Kidney (tissue), 14 donors: ENCODE measurements around the gene ADGRD1. TPM values are rescaled to one million over a fixed set of nuclear protein-coding genes. Genes with fewer than 3 reads are reported as not detected.

Source experiments
- DNase-seq, 5 donors: peaks; one replicate each; pipeline ENCODE4 v3.0.0-alpha.2; 2013 to 2020
- FAIRE-seq: peaks from 2 replicates; lab custom pipeline; 2012; peaks lifted over from hg19 to GRCh38; lab: Jason Lieb, UNC
- H3K27ac ChIP-seq, 2 donors: one replicate each; pipeline ENCODE4 v1.7.0; 2013; ENCODE audit warnings: low read depth in 2 of 2, low read length in 2 of 2, inconsistent platforms in 1 of 2
- H3K27me3 ChIP-seq: one replicate; pipeline ENCODE4 v1.7.1; 2013; ENCODE audit warnings: low read length, inconsistent platforms; ENCODE audit not compliant: control insufficient read depth, insufficient read depth
- H3K36me3 ChIP-seq, 3 donors: one replicate each; pipeline versions ENCODE4 v1.7.0 to v1.7.1; 2013; ENCODE audit warnings: low read length in 3 of 3, control low read depth in 1 of 3, inconsistent platforms in 1 of 3; ENCODE audit not compliant: insufficient read depth in 3 of 3, control insufficient read depth in 2 of 3
- H3K4me1 ChIP-seq, 3 donors: one replicate each; pipeline versions ENCODE4 v1.7.0 to v1.7.1; 2013; ENCODE audit warnings: low read length in 3 of 3, inconsistent platforms in 1 of 3, low read depth in 1 of 3; ENCODE audit not compliant: control insufficient read depth in 2 of 3, insufficient read depth in 2 of 3
- H3K4me3 ChIP-seq, 3 donors: one replicate each; pipeline versions ENCODE4 v1.7.0 to v1.8.1; 2013; ENCODE audit warnings: low read length in 3 of 3, control low read depth in 1 of 3, inconsistent platforms in 1 of 3
- H3K9ac ChIP-seq, 3 donors: one replicate each; pipeline versions ENCODE4 v1.7.0 to v1.7.1; 2013; ENCODE audit warnings: low read length in 3 of 3, control low read depth in 1 of 3, inconsistent platforms in 1 of 3
- H3K9me3 ChIP-seq, 3 donors: one replicate each; pipeline versions ENCODE4 v1.7.0 to v1.7.1; 2013; ENCODE audit warnings: low read length in 3 of 3, control low read depth in 1 of 3, inconsistent platforms in 1 of 3; ENCODE audit not compliant: control insufficient read depth in 2 of 3, insufficient read depth in 1 of 3
- intact Hi-C: fragments of 100-400 bp; cut with DNase I; formaldehyde crosslinking; loops from one replicate; pipeline ENCODE4 v1.11.1; 2022
- polyA plus RNA-seq: library from polyadenylated mRNA; stranded (reverse); fragments of 350-450 nt; fragmentation: Illumina TruSeq; extraction: RNeasy Lipid Tissue Mini Kit (QIAGEN cat#74804); gene quantifications from one replicate; pipeline ENCODE4 v1.2.3, GENCODE V29; 2014; ENCODE audit warnings: low read depth, low replicate concordance; ENCODE audit not compliant: insufficient read depth
- total RNA-seq: library from RNA; stranded (reverse); fragmentation: NEBNext Ultra II Directional; extraction: Animal tissue kit (Norgen Biotek cat#: 25700); gene quantifications from one replicate; pipeline ENCODE4 v1.2.1, GENCODE V29; 2021
- TF ChIP-seq, protein P1 (sequence below): IDR thresholded peaks from 3 replicates; pipeline ENCODE4 v1.5.1; 2012; ENCODE audit warnings: mild to moderate bottlenecking, moderate library complexity, borderline replicate concordance; ENCODE audit not compliant: insufficient read depth; ENCODE audit errors: extremely low read depth
- donor health status: control.
- donor health status: control.
- donor health status: control.
- donor health status: control.
- donor health status: control.
- donor health status: DM: yes; HTN: yes; CAD: no.
- donor health status: Normal renal cell carcinoma (clear cell type).

The ADGRD1 gene
- total and polyA plus RNA-seq, 2 donors from 2014 or later, result 1.7 to 6.7 TPM

DNA sequence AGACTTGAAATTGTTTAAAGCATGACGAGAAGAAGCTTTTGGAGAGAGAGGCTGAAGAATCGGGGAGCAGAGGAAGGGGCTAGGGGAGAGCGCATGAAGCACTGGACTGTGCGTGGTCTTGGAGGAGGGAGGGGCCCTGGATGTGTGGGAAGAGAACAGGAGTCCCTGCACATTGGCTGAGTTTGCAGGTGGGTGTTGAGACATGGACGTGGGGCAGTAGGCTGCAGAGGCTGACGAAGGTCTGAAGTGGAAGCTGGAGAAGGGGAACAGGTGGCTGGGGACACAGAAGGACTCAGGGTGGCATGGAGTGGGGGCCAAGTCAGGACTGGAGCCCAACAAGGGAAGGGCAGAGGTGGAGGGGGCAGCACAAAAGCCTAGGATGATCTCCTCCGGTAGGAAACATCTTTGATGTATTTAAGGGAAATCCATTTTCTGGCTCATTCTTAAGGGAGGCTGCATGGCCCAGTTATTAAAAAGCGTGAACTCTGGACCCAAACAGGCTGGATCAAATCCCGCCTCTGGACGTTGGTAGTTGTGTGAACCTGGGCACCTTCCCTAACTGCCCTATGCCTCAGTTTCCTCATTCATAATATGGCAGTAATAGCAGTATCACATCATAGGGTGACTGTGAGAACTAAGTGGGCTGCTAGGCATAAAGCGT, 29.0 kb downstream of the ADGRD1 start:
- Histone ChIP-seq H3K9me3 (no peaks in the 10 kb centered on the region), H3K4me1 (no peaks in the 10 kb centered on the region), H3K9ac (no peak overlapping the region), H3K36me3 (no peaks in the 10 kb centered on the region), H3K4me3 (no peak overlapping the region), H3K27me3 (no peaks in the 10 kb centered on the region), H3K27ac (no peak overlapping the region)
- no peak for FAIRE-seq
- TF ChIP-seq, protein P1, sequence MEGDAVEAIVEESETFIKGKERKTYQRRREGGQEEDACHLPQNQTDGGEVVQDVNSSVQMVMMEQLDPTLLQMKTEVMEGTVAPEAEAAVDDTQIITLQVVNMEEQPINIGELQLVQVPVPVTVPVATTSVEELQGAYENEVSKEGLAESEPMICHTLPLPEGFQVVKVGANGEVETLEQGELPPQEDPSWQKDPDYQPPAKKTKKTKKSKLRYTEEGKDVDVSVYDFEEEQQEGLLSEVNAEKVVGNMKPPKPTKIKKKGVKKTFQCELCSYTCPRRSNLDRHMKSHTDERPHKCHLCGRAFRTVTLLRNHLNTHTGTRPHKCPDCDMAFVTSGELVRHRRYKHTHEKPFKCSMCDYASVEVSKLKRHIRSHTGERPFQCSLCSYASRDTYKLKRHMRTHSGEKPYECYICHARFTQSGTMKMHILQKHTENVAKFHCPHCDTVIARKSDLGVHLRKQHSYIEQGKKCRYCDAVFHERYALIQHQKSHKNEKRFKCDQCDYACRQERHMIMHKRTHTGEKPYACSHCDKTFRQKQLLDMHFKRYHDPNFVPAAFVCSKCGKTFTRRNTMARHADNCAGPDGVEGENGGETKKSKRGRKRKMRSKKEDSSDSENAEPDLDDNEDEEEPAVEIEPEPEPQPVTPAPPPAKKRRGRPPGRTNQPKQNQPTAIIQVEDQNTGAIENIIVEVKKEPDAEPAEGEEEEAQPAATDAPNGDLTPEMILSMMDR, result no peak
- DNase-seq, result peak in 1 of 5 donors; percentile 16
- intact Hi-C loops, result no loop called here

DNA sequence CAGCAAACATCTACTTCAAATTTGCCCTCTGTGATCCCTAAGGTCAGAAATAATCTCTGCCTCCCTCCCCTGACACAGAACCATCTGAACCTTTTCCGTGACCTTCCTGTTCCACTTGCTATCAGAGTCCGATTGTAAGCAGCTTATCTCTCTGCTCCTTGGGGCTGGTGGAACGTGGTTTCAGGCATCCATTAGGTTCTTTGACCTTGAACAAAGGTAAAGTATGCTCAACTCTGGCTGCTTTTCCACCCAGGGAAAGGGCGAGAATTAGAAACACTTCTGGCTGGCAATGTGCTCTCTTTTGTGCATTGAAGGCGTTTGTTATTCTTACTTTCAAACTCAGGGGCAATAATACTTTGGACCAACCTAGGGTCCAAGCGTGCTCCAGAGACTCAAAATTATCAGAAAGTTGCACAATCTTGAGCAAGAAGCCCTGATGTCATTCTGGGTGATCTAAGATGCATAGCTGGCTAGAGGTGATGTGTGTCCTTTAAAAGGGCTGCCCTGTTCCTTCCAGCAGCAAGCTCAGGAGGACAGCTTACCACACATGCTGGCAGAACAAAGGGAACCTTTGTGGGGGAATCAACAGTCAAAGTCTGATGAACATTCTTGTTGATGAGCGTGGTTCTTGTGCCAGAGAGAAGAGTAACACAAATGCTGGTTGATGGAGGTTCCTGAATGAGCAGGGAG, 29.8 kb downstream of the ADGRD1 start:
- Histone ChIP-seq H3K27me3 (no peaks in the 10 kb centered on the region), H3K4me1 (no peaks in the 10 kb centered on the region), H3K4me3 (no peak overlapping the region), H3K36me3 (no peaks in the 10 kb centered on the region), H3K27ac (no peak overlapping the region), H3K9me3 (no peaks in the 10 kb centered on the region), H3K9ac (no peak overlapping the region)
- no peak for FAIRE-seq
- peak in 1 of 5 donors; percentile 17 for DNase-seq
- TF ChIP-seq, protein P1, result no peak
- intact Hi-C loops, result no loop called here

DNA sequence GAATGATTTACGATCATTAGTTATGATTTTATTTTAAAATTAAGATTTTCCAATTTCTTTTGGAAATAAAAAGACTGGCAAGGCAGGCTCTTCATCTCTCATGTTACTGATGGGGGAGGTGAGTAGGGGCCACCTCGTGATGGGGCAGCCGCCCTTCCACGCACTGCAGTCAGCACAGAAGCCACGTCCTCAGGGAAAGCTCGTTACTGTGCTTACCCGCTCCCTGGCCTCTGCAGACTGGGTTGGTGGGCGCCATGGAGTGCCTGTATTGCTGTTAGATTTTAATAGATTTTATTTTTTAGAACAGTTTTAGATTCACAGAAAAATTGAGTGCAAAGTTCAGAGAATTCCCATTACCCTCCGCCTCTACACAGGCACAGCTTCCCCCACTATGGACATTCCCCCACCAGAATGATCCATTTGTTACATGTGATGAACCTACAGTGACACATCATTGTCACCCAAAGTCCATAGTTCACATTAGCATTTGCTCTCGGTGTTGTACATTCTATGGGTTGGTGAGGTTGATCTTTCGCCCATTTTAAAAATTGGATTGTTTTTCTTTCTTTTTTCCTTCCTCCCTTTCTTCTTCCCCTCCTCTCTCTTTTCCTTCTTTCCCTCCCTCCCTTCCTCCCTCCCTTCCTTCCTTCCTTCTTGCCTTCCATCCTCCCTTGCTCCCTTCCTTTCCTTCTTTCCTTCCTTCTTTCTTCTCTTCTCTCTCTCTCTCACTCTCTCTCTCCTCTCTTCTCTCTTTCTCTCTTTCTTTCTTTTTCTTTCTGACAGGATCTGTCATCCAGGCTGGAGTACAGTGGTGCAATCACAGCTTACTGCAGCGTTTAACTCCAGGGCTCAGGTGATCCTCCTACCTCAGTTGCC, 30.7 kb downstream of the ADGRD1 start:
- FAIRE-seq, result no peak
- H3K9me3 ChIP-seq, result no peaks in the 10 kb centered on the region

More for the DNA sequence above, 30.7 kb downstream of the ADGRD1 start:
- TF ChIP-seq, protein P1, result no peak
- H3K36me3 ChIP-seq, result no peaks in the 10 kb centered on the region
- no peak overlapping the region for H3K9ac ChIP-seq
- no peak overlapping the region for H3K27ac ChIP-seq
- no peaks in the 10 kb centered on the region for H3K4me1 ChIP-seq
- DNase-seq, result peak in 1 of 5 donors; percentile 7
- intact Hi-C loops, result no loop called here
- H3K27me3 ChIP-seq, result no peaks in the 10 kb centered on the region
- no peak overlapping the region for H3K4me3 ChIP-seq
